PFSK-1 (cell line): Measurements from ENCODE around the gene TSPAN15.

Experiments
- FOXP2 ChIP-seq: optimal IDR thresholded peaks from 2 replicates; pipeline ENCODE3; 2011; ENCODE audit warnings: borderline replicate concordance, control low read depth, inconsistent platforms; ENCODE audit not compliant: insufficient read depth; ENCODE audit errors: extremely low read length, extremely low read depth
- POLR2AphosphoS5 ChIP-seq: IDR thresholded peaks from 2 replicates; pipeline ENCODE4 v1.6.1; 2012; ENCODE audit warnings: low read depth, mild to moderate bottlenecking, control low read depth, low read length, moderate library complexity
- SIN3A ChIP-seq: IDR thresholded peaks from 2 replicates; pipeline ENCODE4 v1.6.1; 2012; ENCODE audit warnings: mild to moderate bottlenecking, low read length, moderate library complexity, borderline replicate concordance; ENCODE audit not compliant: insufficient read depth
- TAF1 ChIP-seq: IDR thresholded peaks from 2 replicates; pipeline ENCODE4 v1.6.1; 2012; ENCODE audit warnings: low read length, control low read depth, borderline replicate concordance; ENCODE audit not compliant: insufficient read depth
- TF ChIP-seq, protein P1 (sequence below), 2 experiments: IDR thresholded peaks; 2 replicates each; pipeline versions ENCODE4 v1.6.1 to v1.8.0; 2011 to 2012; ENCODE audit warnings: low read depth in 2 of 2, low read length in 2 of 2, control low read depth in 1 of 2, inconsistent platforms in 1 of 2, mild to moderate bottlenecking in 1 of 2, moderate library complexity in 1 of 2; ENCODE audit not compliant: insufficient read depth in 1 of 2

Gene TSPAN15

DNA sequence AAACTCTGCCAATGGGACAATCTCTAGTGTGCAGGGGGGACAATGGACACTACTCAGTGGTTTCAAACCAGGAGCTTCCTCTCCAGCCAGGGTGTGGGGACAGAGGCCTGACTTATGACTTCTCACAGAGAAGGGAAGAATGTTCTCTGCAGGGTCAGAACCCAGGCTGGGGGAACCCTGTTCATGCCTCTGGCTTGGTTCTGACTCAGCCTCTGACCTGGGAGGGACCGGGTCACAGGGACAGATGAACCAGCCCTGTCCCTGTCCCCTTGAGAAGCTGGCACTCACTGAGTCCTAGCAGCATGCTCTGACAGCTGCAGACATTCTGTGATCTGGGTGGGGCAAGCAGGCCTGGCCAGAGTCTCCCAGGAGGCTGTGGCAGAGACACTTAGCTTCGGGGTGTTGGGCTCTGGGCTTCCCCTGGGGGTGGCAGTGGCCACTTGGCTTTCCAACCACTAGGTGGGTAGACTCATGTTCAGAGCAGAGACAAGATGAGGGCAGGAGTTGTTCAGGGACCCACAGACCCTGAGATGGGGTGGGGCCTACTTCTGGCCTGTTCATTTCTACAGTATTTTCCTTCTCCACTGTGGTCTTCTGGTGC is 13.6 kb downstream of the TSPAN15 start:
- TF ChIP-seq TAF1 (no peak), SIN3A (no peak), POLR2AphosphoS5 (no peak), FOXP2 (no peak)
- TF ChIP-seq, protein P1, sequence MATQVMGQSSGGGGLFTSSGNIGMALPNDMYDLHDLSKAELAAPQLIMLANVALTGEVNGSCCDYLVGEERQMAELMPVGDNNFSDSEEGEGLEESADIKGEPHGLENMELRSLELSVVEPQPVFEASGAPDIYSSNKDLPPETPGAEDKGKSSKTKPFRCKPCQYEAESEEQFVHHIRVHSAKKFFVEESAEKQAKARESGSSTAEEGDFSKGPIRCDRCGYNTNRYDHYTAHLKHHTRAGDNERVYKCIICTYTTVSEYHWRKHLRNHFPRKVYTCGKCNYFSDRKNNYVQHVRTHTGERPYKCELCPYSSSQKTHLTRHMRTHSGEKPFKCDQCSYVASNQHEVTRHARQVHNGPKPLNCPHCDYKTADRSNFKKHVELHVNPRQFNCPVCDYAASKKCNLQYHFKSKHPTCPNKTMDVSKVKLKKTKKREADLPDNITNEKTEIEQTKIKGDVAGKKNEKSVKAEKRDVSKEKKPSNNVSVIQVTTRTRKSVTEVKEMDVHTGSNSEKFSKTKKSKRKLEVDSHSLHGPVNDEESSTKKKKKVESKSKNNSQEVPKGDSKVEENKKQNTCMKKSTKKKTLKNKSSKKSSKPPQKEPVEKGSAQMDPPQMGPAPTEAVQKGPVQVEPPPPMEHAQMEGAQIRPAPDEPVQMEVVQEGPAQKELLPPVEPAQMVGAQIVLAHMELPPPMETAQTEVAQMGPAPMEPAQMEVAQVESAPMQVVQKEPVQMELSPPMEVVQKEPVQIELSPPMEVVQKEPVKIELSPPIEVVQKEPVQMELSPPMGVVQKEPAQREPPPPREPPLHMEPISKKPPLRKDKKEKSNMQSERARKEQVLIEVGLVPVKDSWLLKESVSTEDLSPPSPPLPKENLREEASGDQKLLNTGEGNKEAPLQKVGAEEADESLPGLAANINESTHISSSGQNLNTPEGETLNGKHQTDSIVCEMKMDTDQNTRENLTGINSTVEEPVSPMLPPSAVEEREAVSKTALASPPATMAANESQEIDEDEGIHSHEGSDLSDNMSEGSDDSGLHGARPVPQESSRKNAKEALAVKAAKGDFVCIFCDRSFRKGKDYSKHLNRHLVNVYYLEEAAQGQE (IDR thresholded peaks at IDR 0.05; ENCODE audit: insufficient read depth in 1 of 2, low read depth in 2 of 2, low read length in 2 of 2), result no peak

DNA sequence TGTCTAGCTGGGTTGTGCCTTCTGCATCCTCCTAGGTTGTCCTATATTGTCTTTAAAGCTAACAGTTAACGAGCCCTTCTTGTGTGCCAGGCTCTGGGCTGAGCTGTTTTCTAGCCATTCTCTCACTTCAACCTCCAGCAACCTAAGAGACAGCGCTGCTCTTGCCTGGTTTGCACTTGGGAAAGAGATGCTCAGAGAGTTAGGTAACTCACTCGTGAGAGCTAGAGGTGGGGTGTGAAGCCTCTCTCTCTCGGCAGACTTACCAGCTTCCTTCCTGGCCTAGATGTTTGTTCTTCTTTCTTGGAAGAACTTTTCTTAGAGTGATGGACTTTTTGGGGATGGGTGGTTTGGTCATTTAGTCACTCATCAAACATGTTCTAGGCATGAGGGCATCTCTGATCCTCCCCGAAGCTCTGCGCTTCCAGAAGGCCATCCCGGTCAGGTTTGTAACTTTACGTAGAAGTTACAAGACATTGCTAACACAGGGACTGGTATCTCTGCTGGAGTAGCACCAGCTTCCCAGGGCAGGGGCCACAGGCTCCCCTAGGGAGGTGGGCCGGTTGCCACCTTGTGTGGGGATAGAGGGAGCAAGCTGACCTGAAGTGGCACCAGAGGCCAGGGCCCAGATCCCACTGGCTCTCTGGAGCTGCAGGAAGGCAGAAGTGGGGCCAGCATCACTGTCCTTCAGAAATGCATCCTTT is 14.3 kb downstream of the TSPAN15 start:
- TF ChIP-seq, protein P1 (IDR thresholded peaks at IDR 0.05; ENCODE audit: insufficient read depth in 1 of 2, low read depth in 2 of 2, low read length in 2 of 2), result no peak
- TF ChIP-seq SIN3A (no peak), TAF1 (no peak)

DNA sequence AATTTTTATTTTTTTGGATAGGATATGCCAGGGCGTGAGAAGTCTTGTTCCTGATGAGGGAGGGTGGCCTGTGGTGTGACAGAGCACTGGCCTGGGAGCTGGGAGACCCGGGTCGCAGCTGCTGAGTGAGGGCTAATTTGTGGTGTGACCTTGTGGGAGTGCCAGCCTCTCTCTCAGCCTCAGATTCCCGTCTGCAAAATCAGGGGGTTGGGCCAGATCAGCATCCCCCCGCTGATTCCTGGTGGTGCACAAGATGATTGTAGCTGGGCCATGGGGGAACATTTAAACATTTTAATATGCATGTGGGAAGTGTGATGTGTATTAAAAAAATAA is 14.9 kb downstream of the TSPAN15 start:
- TF ChIP-seq POLR2AphosphoS5 (no peak), FOXP2 (no peak), SIN3A (no peak), TAF1 (no peak)
- TF ChIP-seq, protein P1 (IDR thresholded peaks at IDR 0.05; ENCODE audit: insufficient read depth in 1 of 2, low read depth in 2 of 2, low read length in 2 of 2), result no peak

DNA sequence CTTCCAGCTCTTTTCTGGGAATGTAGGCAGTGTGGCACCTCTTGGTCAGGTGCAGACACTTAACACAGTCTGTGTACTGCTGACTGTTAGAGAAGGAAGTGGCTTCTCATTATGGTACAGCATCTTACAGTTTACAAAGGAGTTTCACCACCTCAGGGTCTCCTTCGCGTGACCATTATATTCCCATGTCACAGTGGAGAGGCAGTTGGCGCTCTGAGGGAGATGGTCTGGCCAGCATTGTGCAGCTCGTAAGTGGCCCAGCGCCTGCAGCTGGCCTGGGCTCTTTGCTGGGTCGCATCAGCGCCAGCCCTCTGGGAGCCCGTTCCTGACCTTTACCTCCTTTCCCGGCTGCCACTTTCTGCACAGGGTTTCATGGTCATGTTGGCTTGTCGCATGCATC is 15.4 kb downstream of the TSPAN15 start:
- no peak for TF ChIP-seq TAF1
- TF ChIP-seq, protein P1 (IDR thresholded peaks at IDR 0.05; ENCODE audit: insufficient read depth in 1 of 2, low read depth in 2 of 2, low read length in 2 of 2), result no peak
- no peak for TF ChIP-seq SIN3A
- TF ChIP-seq FOXP2, result no peak
- no peak for TF ChIP-seq POLR2AphosphoS5
